Mesendoderm (in vitro differentiated cells): ENCODE measurements around the gene CNNM4. TPM values are rescaled to one million over a fixed set of nuclear protein-coding genes. Genes with fewer than 3 reads are reported as not detected.

Source experiments
- DNase-seq: peaks from one replicate; pipeline ENCODE4 v3.0.0; 2013
- H2AK5ac ChIP-seq: 2 replicates; pipeline ENCODE4 v1.6.1; 2013; ENCODE audit warnings: low read length, inconsistent platforms
- H2BK120ac ChIP-seq: 2 replicates; pipeline ENCODE4 v1.6.1; 2013; ENCODE audit warnings: low read depth, mild to moderate bottlenecking, low read length, moderate library complexity, mixed read lengths
- H2BK15ac ChIP-seq: replicated peaks from 2 replicates; pipeline ENCODE4 v1.6.1; 2013; ENCODE audit warnings: low read depth, mild to moderate bottlenecking, moderate library complexity
- H2BK5ac ChIP-seq: 2 replicates; pipeline ENCODE4 v1.6.1; 2013; ENCODE audit warnings: low read length, inconsistent platforms
- H3K18ac ChIP-seq: 2 replicates; pipeline ENCODE4 v1.6.1; 2013; ENCODE audit warnings: mild to moderate bottlenecking, low read length, mixed read lengths
- H3K23ac ChIP-seq: one replicate; pipeline ENCODE4 v1.6.1; 2013; ENCODE audit warnings: low read length
- H3K27ac ChIP-seq: 2 replicates; pipeline ENCODE4 v1.5.1; 2013; ENCODE audit warnings: low read depth, mild to moderate bottlenecking, inconsistent platforms, low read length, moderate library complexity
- H3K27me3 ChIP-seq: 2 replicates; pipeline ENCODE4 v1.6.1; 2013; ENCODE audit warnings: low read length, control low read depth, mild to moderate bottlenecking, inconsistent platforms; ENCODE audit not compliant: insufficient read depth, poor library complexity
- H3K36me3 ChIP-seq: 2 replicates; pipeline ENCODE4 v1.6.1; 2013; ENCODE audit warnings: low read length, inconsistent platforms; ENCODE audit not compliant: control insufficient read depth, insufficient read depth
- H3K4ac ChIP-seq: one replicate; pipeline ENCODE4 v1.6.1; 2013; ENCODE audit warnings: low read depth, mild to moderate bottlenecking, low read length, moderate library complexity
- H3K4me1 ChIP-seq: 2 replicates; pipeline ENCODE4 v1.6.1; 2013; ENCODE audit warnings: low read depth, low read length, inconsistent platforms; ENCODE audit not compliant: control insufficient read depth
- H3K4me2 ChIP-seq: 2 replicates; pipeline ENCODE4 v1.6.1; 2013; ENCODE audit warnings: low read length
- H3K4me3 ChIP-seq: 2 replicates; pipeline ENCODE4 v1.5.1; 2013; ENCODE audit warnings: mild to moderate bottlenecking, low read length
- H3K56ac ChIP-seq: one replicate; pipeline ENCODE4 v1.6.1; 2013; ENCODE audit warnings: low read length
- H3K79me1 ChIP-seq: 2 replicates; pipeline ENCODE4 v1.6.1; 2013; ENCODE audit warnings: low read length, inconsistent platforms
- H3K79me2 ChIP-seq: 2 replicates; pipeline ENCODE4 v1.6.1; 2013; ENCODE audit warnings: mild to moderate bottlenecking, low read length; ENCODE audit not compliant: control insufficient read depth, insufficient read depth
- H3K9ac ChIP-seq: 2 replicates; pipeline ENCODE4 v1.6.1; 2013; ENCODE audit warnings: low read length, inconsistent platforms
- H4K5ac ChIP-seq: one replicate; pipeline ENCODE4 v1.6.1; 2013; ENCODE audit warnings: low read length
- H4K8ac ChIP-seq: one replicate; pipeline ENCODE4 v1.6.1; 2013; ENCODE audit warnings: low read depth, mild to moderate bottlenecking, control low read depth, low read length, moderate library complexity
- WGBS: extraction: QIAGEN DNeasy Blood & Tissue Kit; methylation state at CpG from one replicate; pipeline ENCODE4 v1.1.7; 2013; ENCODE audit warnings: low lambda C conversion rate, missing lambda C conversion rate; ENCODE audit not compliant: insufficient coverage; ENCODE audit errors: extremely low coverage; 5-methylcytosine and 5-hydroxymethylcytosine counted together
- polyA plus RNA-seq, 2 experiments: library from polyadenylated mRNA; stranded (reverse); fragments of 200-250 nt; gene quantifications; one replicate each; pipeline ENCODE4 v1.2.3, GENCODE V29; 2013

Gene CNNM4
- 8.3 TPM for polyA plus RNA-seq (2013, experiment 1 of 2)
- 7.8 TPM for polyA plus RNA-seq (2013, experiment 2 of 2)

- H3K4ac ChIP-seq = no peak within 1 kb of the TSS
- H3K27me3 ChIP-seq = no peaks in the 10 kb centered on the region
These were observed at the start of gene CNNM4 for GRCh38 chr2:96760036-96760985. TSS of gene CNNM4 (plus strand) at chr2:96760902. CDS start at chr2:96761000, 98 bp downstream.

GRCh38 chr2:96710985-96711384 is 49.7 kb upstream of the CNNM4 start:
- no peaks in the 10 kb centered on the region for H3K4me1 ChIP-seq
- H3K4me2 ChIP-seq = no peak overlapping the region
- H2BK15ac ChIP-seq = no peak overlapping the region
- no peak overlapping the region for H3K4me3 ChIP-seq
- H2BK5ac ChIP-seq = no peak overlapping the region
- no peak overlapping the region for H3K56ac ChIP-seq
- H2AK5ac ChIP-seq = no peak overlapping the region
- WGBS = no CpG with 5 or more reads among the region's 3 CpGs
- H4K5ac ChIP-seq = no peak overlapping the region
- H4K8ac ChIP-seq = no peak overlapping the region
- peaks cover 17% of the 10 kb centered on the region for H3K36me3 ChIP-seq
- no peak overlapping the region for H2BK120ac ChIP-seq
- no peak overlapping the region for H3K27ac ChIP-seq
- no peak overlapping the region for H3K23ac ChIP-seq
- no peaks in the 10 kb centered on the region for H3K79me2 ChIP-seq
- H3K9ac ChIP-seq = no peak overlapping the region
- H3K27me3 ChIP-seq = no peaks in the 10 kb centered on the region
- no peak overlapping the region for H3K4ac ChIP-seq
- H3K79me1 ChIP-seq = no peaks in the 10 kb centered on the region
- no peak for DNase-seq
- no peak overlapping the region for H3K18ac ChIP-seq

More at GRCh38 chr2:96760036-96760985, at the start of gene CNNM4:
- Histone ChIP-seq H2AK5ac (peak within 1 kb of the TSS; percentile 20), H3K9ac (peak within 1 kb of the TSS; percentile 73), H3K4me1 (peaks cover 18% of the 10 kb centered on the region), H3K36me3 (no peaks in the 10 kb centered on the region), H2BK5ac (no peak within 1 kb of the TSS), H2BK120ac (no peak within 1 kb of the TSS), H3K23ac (no peak within 1 kb of the TSS), H3K79me2 (no peaks in the 10 kb centered on the region), H3K79me1 (peaks cover 11% of the 10 kb centered on the region), H3K4me3 (peak within 1 kb of the TSS; percentile 56), H4K8ac (no peak within 1 kb of the TSS), H4K5ac (peak within 1 kb of the TSS; percentile 33), H2BK15ac (no peak within 1 kb of the TSS), H3K4me2 (peak within 1 kb of the TSS; percentile 88), H3K56ac (peak within 1 kb of the TSS; percentile 87), H3K27ac (no peak within 1 kb of the TSS), H3K18ac (no peak within 1 kb of the TSS)
- peak; percentile 95 for DNase-seq
- WGBS = no CpG with 5 or more reads among the region's 62 CpGs

GRCh38 chr2:96715658-96716057 is 45.0 kb upstream of the CNNM4 start:
- WGBS = no CpG with 5 or more reads among the region's 5 CpGs
- Histone ChIP-seq H2BK5ac (no peak overlapping the region), H4K8ac (no peak overlapping the region), H3K79me1 (no peaks in the 10 kb centered on the region), H2BK120ac (no peak overlapping the region), H4K5ac (no peak overlapping the region), H3K23ac (no peak overlapping the region), H3K56ac (no peak overlapping the region), H3K27ac (no peak overlapping the region), H3K4me1 (no peaks in the 10 kb centered on the region), H3K9ac (no peak overlapping the region), H2AK5ac (no peak overlapping the region), H3K18ac (no peak overlapping the region), H3K4me2 (no peak overlapping the region), H3K27me3 (no peaks in the 10 kb centered on the region), H3K4ac (no peak overlapping the region), H2BK15ac (no peak overlapping the region), H3K4me3 (no peak overlapping the region), H3K36me3 (peaks cover 8% of the 10 kb centered on the region), H3K79me2 (no peaks in the 10 kb centered on the region)
- DNase-seq = peak; percentile 51

DNA sequence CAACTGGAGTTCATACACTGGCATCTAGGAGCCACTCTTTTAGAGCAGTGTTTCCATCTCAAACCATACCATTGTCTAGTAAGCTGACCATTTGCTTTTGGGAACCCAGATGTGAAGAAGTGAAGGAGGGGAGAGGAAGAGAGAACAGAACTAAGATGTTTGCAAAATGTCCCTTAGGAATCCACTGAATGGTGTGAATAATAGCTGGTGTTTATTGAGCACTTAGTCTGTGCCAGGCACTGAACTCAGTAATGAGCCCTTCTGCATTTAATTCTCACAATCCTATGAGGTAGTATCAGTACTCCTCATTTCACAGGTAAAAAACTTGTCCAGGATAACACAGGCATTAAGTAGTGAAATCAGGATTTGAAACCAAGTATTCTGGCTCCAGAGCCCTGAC is 44.3 kb upstream of the CNNM4 start:
- no peak overlapping the region for H2BK120ac ChIP-seq
- no peak overlapping the region for H2BK15ac ChIP-seq
- H3K4me1 ChIP-seq = no peaks in the 10 kb centered on the region
- no peak overlapping the region for H3K4me2 ChIP-seq
- no peak overlapping the region for H2AK5ac ChIP-seq
- H2BK5ac ChIP-seq = no peak overlapping the region
- no peak overlapping the region for H4K8ac ChIP-seq
- no peak overlapping the region for H3K4ac ChIP-seq
- no peaks in the 10 kb centered on the region for H3K79me1 ChIP-seq
- no peaks in the 10 kb centered on the region for H3K79me2 ChIP-seq
- DNase-seq = no peak
- H3K18ac ChIP-seq = no peak overlapping the region
- no peak overlapping the region for H4K5ac ChIP-seq
- H3K9ac ChIP-seq = no peak overlapping the region
- H3K27me3 ChIP-seq = no peaks in the 10 kb centered on the region
- no peak overlapping the region for H3K23ac ChIP-seq
- no peak overlapping the region for H3K56ac ChIP-seq
- H3K27ac ChIP-seq = no peak overlapping the region
- no peak overlapping the region for H3K4me3 ChIP-seq
- H3K36me3 ChIP-seq = peaks cover 3% of the 10 kb centered on the region

DNA sequence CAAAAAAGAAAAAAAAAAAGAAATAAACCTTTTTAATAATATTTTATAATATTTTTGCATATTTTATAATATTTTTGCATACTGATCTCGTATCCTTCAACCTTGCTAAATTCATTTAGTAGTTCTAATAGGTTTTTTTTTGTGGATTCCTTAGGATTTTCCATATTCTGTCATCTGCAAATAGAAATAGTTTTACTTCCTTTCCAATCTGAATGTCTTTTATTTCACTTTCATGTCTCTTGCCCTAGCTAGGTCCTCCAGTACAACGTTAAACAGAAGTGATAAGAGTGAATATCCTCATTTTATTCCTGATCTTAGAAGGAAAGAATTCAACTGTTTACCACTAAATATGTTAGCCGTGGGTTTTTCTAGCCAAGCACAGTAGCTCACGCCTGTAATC is 34.6 kb upstream of the CNNM4 start:
- H3K23ac ChIP-seq = no peak overlapping the region
- H2BK5ac ChIP-seq = no peak overlapping the region
- no peak overlapping the region for H2AK5ac ChIP-seq
- DNase-seq = no peak
- no peaks in the 10 kb centered on the region for H3K79me1 ChIP-seq
- H3K9ac ChIP-seq = no peak overlapping the region
- no peak overlapping the region for H4K8ac ChIP-seq
- no peaks in the 10 kb centered on the region for H3K4me1 ChIP-seq
- no peak overlapping the region for H2BK120ac ChIP-seq
- no peaks in the 10 kb centered on the region for H3K27me3 ChIP-seq
- H3K36me3 ChIP-seq = peaks cover 9% of the 10 kb centered on the region
- no peak overlapping the region for H3K18ac ChIP-seq
- H2BK15ac ChIP-seq = no peak overlapping the region
- no peak overlapping the region for H3K56ac ChIP-seq
- H4K5ac ChIP-seq = no peak overlapping the region
- no peak overlapping the region for H3K27ac ChIP-seq
- no CpG with 5 or more reads among the region's 4 CpGs for WGBS
- H3K4me3 ChIP-seq = no peak overlapping the region
- H3K79me2 ChIP-seq = no peaks in the 10 kb centered on the region
- H3K4me2 ChIP-seq = no peak overlapping the region
- no peak overlapping the region for H3K4ac ChIP-seq
